ENCODE results near the gene DUS4L.

GRCh38 chr7:107593025-107593410 lies 29.2 kb downstream of the DUS4L start:
- TF ChIP-seq CTCF (IDR thresholded peaks at IDR 0.05) = no peak
- TF ChIP-seq POLR2AphosphoS5 (IDR thresholded peaks at IDR 0.05) = no peak

Data from sigmoid colon (tissue), 4 donors.